OCI-LY1 (cell line): Measurements from ENCODE around the gene TEAD3.

Experiments used
- H2AFZ ChIP-seq: fragments of 200-600 bp; sonication (generic), shearing (Covaris generic); 2 replicates; pipeline ENCODE4 v1.6.0; 2014; ENCODE audit warnings: antibody characterized with exemption, mild to moderate bottlenecking, low read length
- H3F3A ChIP-seq: fragments of 200-600 bp; sonication (generic), shearing (Covaris generic); 2 replicates; pipeline ENCODE4 v1.6.0; 2014; ENCODE audit warnings: mild to moderate bottlenecking, antibody characterized with exemption, low read length, moderate library complexity; ENCODE audit not compliant: insufficient read depth
- H3K27ac ChIP-seq: fragments of 200-600 bp; sonication (generic); 2 replicates; pipeline ENCODE4 v1.5.1; 2014; ENCODE audit warnings: low read length, mixed run types, mild to moderate bottlenecking, low read depth; ENCODE audit not compliant: poor library complexity, severe bottlenecking
- H3K27me3 ChIP-seq: fragments of 200-600 bp; sonication (generic); 2 replicates; pipeline ENCODE4 v1.6.0; 2014; ENCODE audit warnings: antibody characterized with exemption, mild to moderate bottlenecking, low read length, moderate library complexity; ENCODE audit not compliant: insufficient read depth
- H3K36me3 ChIP-seq: fragments of 200-600 bp; sonication (generic); 2 replicates; pipeline ENCODE4 v1.6.1; 2014; ENCODE audit warnings: mild to moderate bottlenecking, antibody characterized with exemption, low read length, moderate library complexity, mixed read lengths; ENCODE audit not compliant: insufficient read depth
- H3K4me1 ChIP-seq: fragments of 200-600 bp; sonication (generic); 2 replicates; pipeline ENCODE4 v1.5.1; 2014; ENCODE audit warnings: mild to moderate bottlenecking, low read length, moderate library complexity; ENCODE audit not compliant: insufficient read depth, severe bottlenecking
- H3K4me2 ChIP-seq: fragments of 200-600 bp; sonication (generic), shearing (Covaris generic); 2 replicates; pipeline ENCODE4 v1.6.1; 2014; ENCODE audit warnings: low read length
- H3K4me3 ChIP-seq: fragments of 200-600 bp; sonication (generic); 2 replicates; pipeline ENCODE4 v1.5.1; 2014; ENCODE audit warnings: low read length, low read depth, mild to moderate bottlenecking, mixed read lengths; ENCODE audit not compliant: poor library complexity, severe bottlenecking
- H3K79me2 ChIP-seq: fragments of 200-600 bp; shearing (Covaris generic); 2 replicates; pipeline ENCODE4 v1.6.1; 2016; ENCODE audit warnings: mixed run types, low read length, mixed read lengths; ENCODE audit not compliant: insufficient read depth
- H3K9ac ChIP-seq: fragments of 200-600 bp; sonication (generic), shearing (Covaris generic); 2 replicates; pipeline ENCODE4 v1.6.1; 2014; ENCODE audit warnings: mild to moderate bottlenecking, low read length, mixed read lengths
- H3K9me2 ChIP-seq: fragments of 200-600 bp; sonication (generic), shearing (Covaris generic); 2 replicates; pipeline ENCODE4 v1.6.1; 2014; ENCODE audit warnings: low read depth, mild to moderate bottlenecking, low read length, mixed read lengths
- H3K9me3 ChIP-seq: fragments of 200-600 bp; shearing (Covaris generic); 2 replicates; pipeline ENCODE4 v1.6.1; 2014; ENCODE audit warnings: low read length, mixed read lengths
- H4K20me1 ChIP-seq: fragments of 200-600 bp; sonication (generic), shearing (Covaris generic); 2 replicates; pipeline ENCODE4 v1.6.0; 2016; ENCODE audit warnings: mild to moderate bottlenecking, low read length; ENCODE audit not compliant: insufficient read depth
- CTCF ChIP-seq: fragments of 200-600 bp; sonication (generic), shearing (Covaris generic); IDR thresholded peaks from 2 replicates; pipeline ENCODE4 v1.5.1; 2017; ENCODE audit warnings: mild to moderate bottlenecking, antibody characterized with exemption, low read length, moderate library complexity, mixed read lengths
- EZH2 ChIP-seq: fragments of 200-600 bp; sonication (generic), shearing (Covaris generic); IDR thresholded peaks from 2 replicates; pipeline ENCODE4 v1.8.0; 2017; ENCODE audit warnings: borderline replicate concordance, mixed run types, mild to moderate bottlenecking, antibody characterized with exemption, low read length, moderate library complexity, mixed read lengths

TEAD3 gene

GRCh38 chr6:35449287-35449881 is 47.5 kb downstream of the TEAD3 start:
- Histone ChIP-seq H3K9me2 (no peaks in the 10 kb centered on the region), H3K27me3 (no peaks in the 10 kb centered on the region; the same call in 1 of the 2 replicates), H3K9ac (no peak overlapping the region), H3K79me2 (no peaks in the 10 kb centered on the region), H3K36me3 (no peaks in the 10 kb centered on the region), H3K9me3 (no peaks in the 10 kb centered on the region), H3K4me2 (no peak overlapping the region), H3K4me1 (peaks cover 25% of the 10 kb centered on the region), H3K4me3 (no peak overlapping the region), H3F3A (no peaks in the 10 kb centered on the region), H2AFZ (no peak overlapping the region), H4K20me1 (no peaks in the 10 kb centered on the region), H3K27ac (no peak overlapping the region)
- TF ChIP-seq CTCF (peak; percentile 74; the same call in 1 of the 2 replicates), EZH2 (no peak)

GRCh38 chr6:35448191-35448590 is 48.7 kb downstream of the TEAD3 start:
- H3K36me3 ChIP-seq, result no peaks in the 10 kb centered on the region
- no peak overlapping the region for H3K4me2 ChIP-seq
- no peaks in the 10 kb centered on the region for H3F3A ChIP-seq
- no peak overlapping the region for H3K9ac ChIP-seq
- no peaks in the 10 kb centered on the region; the same call in 1 of the 2 replicates for H3K27me3 ChIP-seq
- no peak overlapping the region for H2AFZ ChIP-seq
- no peak overlapping the region for H3K4me3 ChIP-seq
- H3K4me1 ChIP-seq, result peaks cover 14% of the 10 kb centered on the region
- H3K79me2 ChIP-seq, result no peaks in the 10 kb centered on the region
- H3K27ac ChIP-seq, result no peak overlapping the region
- no peaks in the 10 kb centered on the region for H3K9me3 ChIP-seq
- TF ChIP-seq CTCF, result no peak
- TF ChIP-seq EZH2, result no peak
- no peaks in the 10 kb centered on the region for H4K20me1 ChIP-seq
- no peaks in the 10 kb centered on the region for H3K9me2 ChIP-seq

GRCh38 chr6:35445691-35446090 is 51.2 kb downstream of the TEAD3 start:
- Histone ChIP-seq H2AFZ (no peak overlapping the region), H3K27me3 (no peaks in the 10 kb centered on the region), H3K4me1 (no peaks in the 10 kb centered on the region), H4K20me1 (no peaks in the 10 kb centered on the region), H3K36me3 (no peaks in the 10 kb centered on the region), H3K9me2 (no peaks in the 10 kb centered on the region), H3K79me2 (no peaks in the 10 kb centered on the region), H3K27ac (no peak overlapping the region), H3K4me2 (no peak overlapping the region), H3K9me3 (no peaks in the 10 kb centered on the region), H3F3A (no peaks in the 10 kb centered on the region), H3K9ac (no peak overlapping the region), H3K4me3 (no peak overlapping the region)
- no peak for TF ChIP-seq EZH2
- TF ChIP-seq CTCF, result no peak
